Eye (tissue), 1 donor: ENCODE data around the gene GIPC1.
"Not testable (repeated sequence)": the region's sequence is repeated elsewhere in the genome, so short reads cannot be mapped to it uniquely, and the experiment has no call there.

Source experiments
- DNase-seq: peaks from one replicate; pipeline ENCODE4 v3.0.0-alpha.2; 2015

The GIPC1 gene

DNA sequence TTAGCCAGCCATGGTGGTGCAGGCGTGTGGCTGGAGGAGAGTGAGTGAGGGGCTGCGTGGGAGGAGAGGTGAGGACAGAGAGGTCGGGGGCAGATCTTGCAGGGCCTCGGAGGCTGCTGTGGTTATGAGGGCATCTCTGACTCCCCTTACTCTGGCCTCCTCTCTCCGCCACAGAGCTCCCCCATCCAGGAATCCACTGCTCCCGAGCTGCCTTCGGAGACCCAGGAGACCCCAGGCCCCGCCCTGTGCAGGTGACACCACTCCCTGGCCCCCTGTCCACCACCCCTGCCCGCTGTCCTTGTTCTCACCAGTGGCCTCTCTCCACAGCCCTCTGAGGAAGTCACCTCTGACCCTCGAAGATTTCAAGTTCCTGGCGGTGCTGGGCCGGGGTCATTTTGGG, 28.5 kb downstream of the GIPC1 start:
- no peak for DNase-seq

DNA sequence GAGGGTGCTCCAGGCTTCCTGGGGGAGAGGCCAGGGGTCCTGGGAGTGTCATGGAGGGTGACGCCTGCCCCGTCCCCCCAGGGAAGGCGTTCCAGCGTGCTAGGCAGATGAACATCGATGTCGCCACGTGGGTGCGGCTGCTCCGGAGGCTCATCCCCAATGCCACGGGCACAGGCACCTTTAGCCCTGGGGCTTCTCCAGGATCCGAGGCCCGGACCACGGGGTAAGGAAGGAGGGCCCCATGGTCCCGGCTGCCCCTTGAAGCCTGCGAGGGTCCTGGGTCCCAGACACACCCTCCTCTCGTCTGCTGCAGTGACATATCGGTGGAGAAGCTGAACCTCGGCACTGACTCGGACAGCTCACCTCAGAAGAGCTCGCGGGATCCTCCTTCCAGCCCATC, 32.2 kb downstream of the GIPC1 start:
- no peak for DNase-seq

DNA sequence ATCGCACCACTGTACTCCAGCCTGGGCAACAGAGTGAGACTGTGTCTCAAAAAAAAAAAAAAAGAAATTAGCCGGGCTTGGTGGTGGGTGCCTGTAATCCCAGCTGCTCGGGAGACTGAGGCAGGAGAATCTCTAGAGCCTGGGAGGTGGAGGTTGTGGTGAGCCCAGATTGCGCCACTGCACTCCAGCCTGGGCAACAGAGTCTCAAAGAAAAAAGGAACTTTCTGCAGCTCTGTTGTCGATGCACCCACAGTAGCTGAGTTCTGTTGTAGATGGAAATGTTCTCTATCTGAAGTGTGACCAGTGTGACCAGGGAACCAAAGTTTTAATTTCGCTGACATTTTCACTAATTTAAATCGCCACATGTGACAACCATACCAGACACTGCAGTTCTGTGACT, 33.5 kb downstream of the GIPC1 start:
- not testable (repeated sequence) for DNase-seq

DNA sequence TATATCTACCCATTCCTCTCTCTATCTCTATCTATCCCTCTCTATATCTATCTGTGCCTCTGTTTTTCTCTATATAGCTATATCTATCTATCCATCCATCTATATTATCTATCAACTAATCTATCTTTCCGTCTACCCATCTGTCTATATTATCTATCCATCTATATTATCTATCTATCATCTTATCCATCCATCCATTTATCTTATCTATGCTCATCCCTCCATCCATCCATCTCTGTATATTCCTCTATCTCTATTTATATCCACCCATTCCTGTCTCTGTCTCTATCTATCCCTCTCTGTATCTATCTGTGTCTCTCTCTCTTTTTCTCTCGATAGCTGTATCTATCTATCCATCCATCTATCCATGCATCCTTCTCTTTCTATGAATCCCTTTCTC, 35.0 kb downstream of the GIPC1 start:
- DNase-seq = no peak

DNA sequence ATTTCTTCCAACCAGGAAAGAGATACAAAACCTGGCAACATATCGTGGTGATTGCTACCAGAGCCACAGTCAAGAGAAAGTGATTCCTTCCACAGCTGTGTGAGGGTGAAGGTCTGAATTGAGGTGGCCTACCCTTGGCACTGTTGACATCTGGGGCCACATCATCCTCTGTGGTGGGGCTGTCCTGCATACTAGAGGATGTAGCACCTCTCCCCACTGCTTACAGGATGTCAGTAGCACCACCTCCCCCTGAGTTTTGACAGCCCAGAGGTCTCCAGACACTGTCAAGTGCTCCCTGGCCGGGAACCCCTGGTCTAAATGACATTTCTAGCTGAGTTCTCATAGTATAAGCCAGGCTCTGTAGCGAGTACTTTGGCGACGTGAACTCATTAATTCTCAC, 36.2 kb downstream of the GIPC1 start:
- no peak for DNase-seq

DNA sequence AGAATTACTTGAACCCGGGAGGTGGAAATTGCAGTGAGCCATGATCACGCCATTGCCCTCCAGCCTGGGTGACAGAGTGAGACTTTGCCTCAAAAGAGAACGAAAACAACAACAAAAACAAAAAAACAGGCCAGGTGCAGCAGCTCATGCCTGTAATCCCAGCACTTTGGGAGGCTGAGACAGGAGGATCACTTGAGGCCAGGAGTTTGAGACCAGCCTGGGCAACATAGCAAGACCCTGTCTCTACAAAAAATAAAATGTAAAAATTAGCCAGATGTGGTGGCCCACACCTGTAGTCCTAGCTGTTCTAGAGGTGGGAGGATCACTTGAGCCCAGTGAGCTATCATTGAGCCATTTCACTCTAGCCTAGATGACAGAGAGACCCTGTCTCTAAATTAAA, 43.6 kb downstream of the GIPC1 start:
- DNase-seq = not testable (repeated sequence)

DNA sequence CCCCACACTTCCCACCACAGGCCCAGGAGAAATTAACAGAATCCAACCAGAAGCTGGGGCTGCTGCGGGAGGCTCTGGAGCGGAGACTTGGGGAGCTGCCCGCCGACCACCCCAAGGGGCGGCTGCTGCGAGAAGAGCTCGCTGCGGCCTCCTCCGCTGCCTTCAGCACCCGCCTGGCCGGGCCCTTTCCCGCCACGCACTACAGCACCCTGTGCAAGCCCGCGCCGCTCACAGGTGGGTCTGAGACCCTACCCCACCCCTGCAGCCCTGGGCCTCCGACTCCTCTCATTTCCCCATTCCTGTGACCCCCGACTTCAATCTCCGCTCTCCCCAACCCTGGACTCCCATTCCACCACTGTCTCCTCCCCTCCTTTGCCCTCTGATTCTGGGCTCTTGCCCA, 45.1 kb downstream of the GIPC1 start:
- DNase-seq = no peak

DNA sequence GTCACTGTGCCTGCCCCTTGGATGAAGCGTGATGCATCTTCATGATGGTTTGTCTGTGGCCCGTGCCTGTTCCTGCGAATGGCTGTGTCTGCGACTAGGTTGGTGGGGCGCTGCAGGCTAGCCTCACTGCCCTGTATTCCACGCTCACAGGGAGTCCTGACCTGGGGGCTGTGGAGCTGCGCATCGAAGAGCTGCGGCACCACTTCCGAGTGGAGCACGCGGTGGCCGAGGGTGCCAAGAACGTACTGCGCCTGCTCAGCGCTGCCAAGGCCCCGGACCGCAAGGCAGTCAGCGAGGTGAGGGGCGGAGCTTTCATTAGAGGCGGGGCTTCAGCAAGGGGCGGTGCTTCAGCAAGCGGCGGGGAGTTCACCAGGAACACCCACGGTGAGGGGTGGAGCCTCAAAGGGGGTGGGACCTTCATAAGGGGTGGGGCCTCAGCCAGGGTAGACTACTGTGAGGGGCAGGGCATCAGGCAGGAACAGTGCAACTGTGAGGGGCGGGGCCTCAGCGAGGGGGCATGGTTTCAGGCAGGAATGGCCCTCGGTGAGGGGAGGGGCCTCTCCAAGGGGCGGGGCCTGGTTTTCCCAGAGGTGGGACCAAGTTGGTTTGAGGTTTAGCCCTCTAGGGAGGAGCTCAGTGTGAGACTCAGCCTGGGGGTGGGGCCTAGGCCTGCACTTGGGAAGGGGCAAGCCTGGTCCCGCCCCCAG, 45.6 kb downstream of the GIPC1 start:
- peak; percentile 16 for DNase-seq

DNA sequence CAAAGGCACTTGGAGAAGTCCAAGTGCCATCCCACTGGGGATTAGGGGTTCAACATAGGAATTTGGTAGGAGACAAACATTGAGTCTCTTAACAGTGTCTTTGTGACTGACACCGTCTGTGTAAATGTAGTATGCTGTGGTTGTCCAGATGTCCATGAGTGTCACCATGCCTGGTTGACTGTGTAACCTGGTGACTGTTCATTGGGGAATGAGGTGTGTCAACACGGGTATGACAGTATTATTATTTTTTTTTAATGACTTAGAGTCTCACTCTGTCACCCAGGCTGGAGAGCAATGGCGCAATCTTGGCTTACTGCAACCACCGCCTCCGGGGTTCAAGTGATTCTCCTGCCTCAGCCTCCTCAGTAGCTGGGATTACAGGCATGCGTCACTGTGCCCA, 46.6 kb downstream of the GIPC1 start:
- no peak for DNase-seq

DNA sequence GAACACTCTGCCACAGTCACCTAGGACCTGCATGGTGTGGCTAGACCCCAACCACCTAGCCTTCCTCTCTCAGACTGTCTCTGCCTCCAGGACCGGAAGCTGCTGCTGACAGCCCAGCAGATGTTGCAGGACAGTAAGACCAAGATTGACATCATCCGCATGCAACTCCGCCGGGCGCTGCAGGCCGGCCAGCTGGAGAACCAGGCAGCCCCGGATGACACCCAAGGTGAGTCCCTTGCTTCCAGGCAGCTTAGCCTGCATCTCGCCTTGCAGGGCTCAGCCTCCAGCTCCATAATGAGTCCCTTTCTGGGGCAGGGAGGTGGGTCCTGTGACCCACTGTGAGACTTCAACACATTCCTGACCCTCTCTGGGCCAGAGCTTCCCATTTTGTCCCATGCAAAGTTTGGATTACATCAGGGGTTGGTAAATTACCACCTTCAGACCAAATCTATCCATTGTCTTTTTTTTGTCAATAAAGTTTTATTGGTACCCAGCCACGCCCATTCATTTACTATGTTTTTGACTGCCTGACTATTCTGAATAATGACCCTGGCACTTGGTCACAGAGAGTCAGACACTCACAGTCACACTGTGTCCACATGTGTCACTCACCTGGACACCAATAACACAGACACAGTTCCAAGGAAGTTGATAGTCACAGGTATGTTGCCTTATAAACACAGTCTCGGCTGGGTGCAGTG, 49.4 kb downstream of the GIPC1 start:
- no peak for DNase-seq

DNA sequence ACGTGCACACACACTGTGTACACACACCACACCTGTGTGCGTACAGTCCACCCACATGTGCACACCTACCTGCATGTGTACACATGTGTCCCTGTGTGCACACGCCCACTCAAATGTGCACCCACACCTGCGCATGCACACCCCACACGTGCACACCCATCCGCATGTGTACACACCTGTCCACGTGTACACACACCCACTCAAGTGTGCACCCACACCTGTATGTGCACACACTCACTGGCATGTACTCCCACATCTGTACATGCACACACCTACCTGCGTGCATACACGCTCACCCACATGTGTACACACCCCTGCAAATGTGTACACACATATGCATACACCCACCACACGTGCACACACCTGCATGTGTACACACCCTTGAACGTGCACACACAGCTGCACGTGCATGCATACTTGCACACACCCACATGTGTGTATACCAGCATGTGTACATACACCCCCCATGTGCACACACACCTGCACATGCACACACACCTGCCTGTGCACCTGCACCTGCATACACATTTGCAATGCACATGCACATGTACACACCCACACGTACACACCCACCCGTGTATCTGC, 52.2 kb downstream of the GIPC1 start:
- no peak for DNase-seq

DNA sequence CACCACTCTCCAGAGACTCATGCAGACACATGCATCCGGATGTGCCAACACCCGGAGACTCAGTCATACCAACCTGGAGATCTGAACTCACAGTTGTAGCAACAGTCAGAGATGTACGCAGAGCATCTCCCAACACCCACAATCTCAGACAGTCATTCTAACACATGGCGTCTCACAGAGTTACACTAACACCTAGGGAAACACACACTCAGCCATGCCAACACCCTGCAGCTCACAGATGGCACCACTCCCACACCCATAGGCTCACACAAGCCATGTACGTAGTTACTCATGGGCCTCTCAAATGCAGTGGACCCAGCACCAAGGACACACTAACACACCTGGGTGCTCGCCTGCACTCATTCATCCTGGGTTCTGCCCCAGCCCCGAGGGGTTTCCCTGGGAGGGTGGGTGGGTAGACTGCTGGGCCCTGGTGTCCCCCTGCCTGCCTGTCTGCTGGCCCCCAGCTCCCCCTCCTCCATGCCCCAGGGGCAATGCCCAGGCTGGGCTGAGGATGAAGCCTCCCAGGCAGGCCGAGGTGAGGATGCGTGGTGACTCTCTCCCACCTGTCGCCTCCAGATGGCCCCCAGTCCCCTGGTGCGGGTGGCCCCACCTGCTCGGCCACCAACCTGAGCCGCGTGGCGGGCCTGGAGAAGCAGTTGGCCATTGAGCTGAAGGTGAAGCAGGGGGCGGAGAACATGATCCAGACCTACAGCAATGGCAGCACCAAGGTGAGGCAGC, 52.9 kb downstream of the GIPC1 start:
- DNase-seq = no peak

DNA sequence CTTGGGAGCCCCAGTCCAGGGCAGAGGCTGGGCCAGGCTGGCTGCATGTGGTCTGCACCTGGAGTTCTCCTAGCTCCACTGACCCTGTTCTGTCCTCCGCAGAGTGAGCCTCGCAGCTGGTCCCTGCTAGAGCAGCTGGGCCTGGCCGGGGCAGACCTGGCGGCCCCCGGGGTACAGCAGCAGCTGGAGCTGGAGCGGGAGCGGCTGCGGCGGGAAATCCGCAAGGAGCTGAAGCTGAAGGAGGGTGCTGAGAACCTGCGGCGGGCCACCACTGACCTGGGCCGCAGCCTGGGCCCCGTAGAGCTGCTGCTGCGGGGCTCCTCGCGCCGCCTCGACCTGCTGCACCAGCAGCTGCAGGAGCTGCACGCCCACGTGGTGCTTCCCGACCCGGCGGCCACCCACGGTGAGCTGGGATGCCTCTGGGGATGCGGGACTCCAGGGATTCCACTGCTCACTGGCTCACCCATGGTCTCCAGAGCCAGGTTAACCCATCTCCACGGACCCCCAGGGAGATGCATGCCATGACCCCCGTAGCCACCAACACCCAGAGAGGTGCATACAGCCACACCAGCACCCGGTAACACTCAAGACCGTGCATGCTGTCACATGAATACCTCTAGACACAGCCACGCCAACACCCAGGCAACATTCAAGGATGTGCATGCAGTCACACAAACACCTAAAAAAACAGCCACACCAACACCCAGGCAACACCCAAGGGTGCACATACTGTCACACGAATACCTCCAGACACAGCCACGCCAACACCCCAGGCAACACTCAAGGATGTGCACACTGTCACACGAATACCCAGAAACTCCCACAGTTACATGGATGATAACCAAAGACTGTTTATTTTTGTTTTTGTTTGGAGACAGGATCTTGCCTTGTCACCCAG, 54.6 kb downstream of the GIPC1 start:
- peak; percentile 50 for DNase-seq

DNA sequence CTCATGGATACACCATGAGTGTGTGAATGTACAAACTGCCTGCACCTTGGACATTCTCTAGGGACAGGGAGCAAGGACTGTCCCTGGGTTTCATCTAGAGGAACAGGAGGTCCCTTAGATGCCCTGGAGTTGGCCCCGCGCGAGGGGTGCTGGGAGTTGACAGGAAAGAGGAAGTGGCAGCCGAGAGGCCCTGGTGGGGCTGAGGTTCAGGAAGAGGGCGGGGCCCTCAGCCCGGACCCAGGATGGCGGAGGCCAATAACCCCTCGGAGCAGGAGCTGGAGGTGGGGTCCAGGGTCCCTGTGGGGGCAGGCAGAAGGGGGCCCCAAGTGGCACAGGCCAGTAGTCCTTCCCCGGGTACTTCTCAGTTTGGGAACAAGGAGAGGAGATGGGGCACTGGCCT, 55.9 kb downstream of the GIPC1 start:
- DNase-seq = no peak

DNA sequence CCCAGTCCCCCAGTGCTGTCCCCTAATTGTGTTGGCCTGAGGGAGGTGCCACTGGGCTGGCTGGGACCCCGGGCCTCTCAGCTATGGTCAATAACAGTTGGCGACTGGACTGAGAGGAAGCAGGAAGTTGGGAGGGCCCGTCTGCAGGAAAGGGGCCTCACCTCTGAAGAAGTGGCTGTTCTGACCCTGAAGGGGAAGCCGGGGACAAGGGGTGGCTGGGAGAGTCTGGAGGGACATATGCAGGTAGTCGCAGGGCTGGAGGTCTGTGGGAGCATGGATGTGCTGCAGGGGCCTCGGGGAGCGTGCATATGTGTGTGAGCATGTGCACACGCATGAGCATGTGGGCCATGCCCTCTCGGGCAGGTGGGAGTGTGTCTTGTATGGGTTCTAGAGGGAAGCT, 56.9 kb downstream of the GIPC1 start:
- no peak for DNase-seq

DNA sequence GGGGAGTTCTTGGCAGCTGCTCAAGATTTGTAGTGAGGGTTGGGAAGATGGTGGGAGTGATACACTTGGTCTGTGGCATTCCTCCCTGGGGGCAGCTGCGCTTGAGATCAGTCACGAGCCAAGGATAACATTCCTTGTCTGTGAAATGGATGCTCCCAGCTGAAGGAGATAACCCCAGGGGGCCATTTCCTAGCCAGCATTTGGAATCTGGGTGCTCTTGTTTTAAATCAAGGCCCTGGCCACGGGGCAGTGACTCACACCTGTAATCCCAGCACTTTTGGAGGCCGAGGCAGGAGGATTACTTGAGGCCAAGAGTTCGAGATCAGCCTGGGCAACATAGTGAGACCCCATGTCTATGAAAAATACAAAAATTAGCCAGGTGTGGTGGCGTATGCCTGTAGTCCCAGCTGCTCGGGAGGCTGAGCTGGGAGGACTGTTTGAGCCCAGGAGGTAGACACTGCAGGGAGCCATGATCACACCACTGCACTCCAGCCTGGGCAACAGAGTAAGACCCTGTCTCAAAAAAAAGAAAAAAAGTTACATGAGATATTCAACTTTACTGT, 58.3 kb downstream of the GIPC1 start:
- DNase-seq = no peak

DNA sequence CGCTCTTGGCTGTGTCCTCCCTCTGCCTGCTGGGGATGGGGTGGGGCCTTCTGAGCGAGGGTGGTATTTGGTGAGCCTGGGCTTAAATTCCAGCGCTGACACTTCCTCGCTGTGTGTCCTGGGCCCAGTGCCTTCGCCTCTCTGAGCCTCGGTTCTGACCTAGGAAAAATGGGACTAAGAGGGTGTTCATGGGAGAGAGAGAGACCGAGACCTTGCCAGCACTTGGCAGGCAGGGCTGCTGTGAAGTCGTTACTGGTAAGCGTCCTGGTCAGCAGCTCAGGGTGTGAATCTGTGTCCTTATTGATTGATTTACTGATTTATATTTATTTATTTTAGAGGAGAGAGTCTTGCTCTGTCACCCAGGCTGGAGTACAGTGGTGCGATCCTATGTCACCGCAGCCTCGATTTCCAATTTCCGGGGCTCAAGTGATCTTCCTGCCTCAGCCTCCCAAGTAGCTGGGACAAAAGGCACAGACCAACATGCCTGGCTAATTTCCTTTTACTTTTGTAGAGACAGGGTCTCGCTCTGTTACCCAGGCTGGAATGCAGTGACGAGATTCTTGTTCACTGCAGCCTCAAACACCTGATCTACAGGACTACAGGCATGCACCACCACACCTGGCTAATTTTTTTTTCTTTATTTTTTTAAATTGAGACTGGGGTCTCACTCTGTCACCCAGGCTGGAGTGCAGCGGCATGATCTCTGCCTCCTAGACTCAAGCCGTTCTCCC, 60.4 kb downstream of the GIPC1 start:
- DNase-seq = no peak

DNA sequence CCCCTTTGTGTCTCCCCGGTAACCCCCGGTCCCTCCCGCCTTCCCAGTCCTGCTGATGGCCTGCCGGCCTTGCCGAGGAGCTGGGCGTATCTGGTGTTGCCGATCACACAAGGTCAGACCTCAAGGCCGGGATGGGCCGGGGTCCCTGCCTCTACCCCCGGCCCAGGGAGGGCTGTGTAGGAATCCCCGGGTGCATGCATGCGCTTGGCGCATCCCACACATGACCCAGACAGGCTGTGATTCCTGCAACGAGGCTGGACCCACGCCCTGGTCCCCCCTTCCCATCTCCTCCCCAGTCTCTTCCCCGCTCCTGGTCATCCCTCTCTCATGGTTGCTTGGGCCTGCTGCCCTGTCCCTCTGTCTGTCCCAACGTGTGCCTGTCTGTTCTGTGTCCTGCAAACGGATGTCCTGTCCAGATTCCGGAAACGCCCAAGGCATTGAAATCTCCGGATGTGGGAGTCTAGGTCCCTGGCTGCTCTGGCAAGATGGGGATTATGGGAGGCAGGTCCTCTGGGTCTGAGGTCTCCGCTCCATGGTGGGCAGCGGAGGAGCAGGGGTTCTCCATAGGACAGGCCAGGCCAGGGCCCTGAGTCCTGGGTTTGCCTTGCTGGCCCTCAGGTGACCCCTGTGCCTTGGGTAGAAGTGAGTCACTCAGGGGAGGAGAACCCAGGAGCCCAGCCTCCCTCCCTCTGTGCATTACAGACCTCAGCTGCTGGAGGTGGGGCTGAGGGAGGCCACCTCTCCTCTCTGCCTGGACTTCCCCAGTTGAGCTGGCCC, 61.2 kb downstream of the GIPC1 start:
- peak; percentile 9 for DNase-seq

DNA sequence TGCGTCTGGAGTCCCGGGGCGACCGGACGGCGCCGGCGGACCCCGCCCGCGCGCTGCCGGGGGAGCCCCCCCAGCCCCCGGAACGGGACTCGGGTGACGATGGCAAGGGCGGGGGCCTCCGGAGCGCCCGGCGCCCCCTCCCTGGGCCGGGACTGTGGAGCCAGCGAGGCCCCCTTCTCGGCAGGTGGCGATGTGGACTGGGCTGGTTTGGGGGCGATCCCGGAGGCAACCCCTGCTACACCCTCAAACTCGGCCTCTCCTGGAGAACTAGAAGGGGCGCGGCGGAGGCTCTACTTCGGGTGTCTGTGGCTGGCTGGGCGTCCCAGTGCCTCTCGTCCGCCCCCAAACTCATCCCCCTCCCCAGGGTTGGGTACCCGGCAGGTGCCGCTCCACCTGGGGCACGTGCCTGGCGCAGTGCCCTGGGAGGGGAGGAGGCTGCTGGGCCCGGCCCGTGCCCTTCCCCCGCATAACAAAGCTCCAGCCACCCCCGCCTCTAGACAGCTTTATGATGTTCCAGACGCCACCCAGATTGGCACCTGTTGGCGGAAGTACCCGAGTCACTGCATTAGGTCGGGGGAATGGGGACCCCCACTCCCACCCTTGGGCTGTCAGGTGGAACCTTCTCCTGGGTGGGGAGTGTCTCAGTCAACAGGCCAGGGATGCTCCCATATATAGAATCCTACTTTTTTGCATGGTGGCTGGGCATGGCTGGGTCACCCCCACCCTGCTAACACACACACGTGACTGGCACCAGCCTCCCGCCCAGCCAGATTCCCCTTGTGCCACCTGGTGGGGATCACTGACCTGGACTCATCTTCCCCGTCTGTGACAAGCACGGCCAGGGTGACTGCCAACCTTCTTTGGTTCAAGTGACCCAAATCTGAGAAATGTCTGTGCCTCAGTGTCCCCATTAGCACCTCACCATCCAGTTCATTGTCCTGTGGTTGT, 62.1 kb downstream of the GIPC1 start:
- peak; percentile 52 for DNase-seq
